Mucosa of rectum (tissue), 2 donors: Measurements from ENCODE around the gene ANKMY1.

Experiments
- H3K27ac ChIP-seq, 2 donors: one replicate each; pipeline ENCODE4 v1.7.0; 2013; ENCODE audit warnings: inconsistent platforms in 2 of 2, low read depth in 2 of 2, low read length in 2 of 2
- H3K27me3 ChIP-seq, 2 donors: one replicate each; pipeline ENCODE4 v1.7.0; 2013; ENCODE audit warnings: low read length in 2 of 2; ENCODE audit not compliant: control insufficient read depth in 2 of 2, insufficient read depth in 2 of 2
- H3K36me3 ChIP-seq, 2 donors: one replicate each; pipeline ENCODE4 v1.7.0; 2013; ENCODE audit warnings: low read length in 2 of 2; ENCODE audit not compliant: control insufficient read depth in 2 of 2, insufficient read depth in 2 of 2
- H3K4me1 ChIP-seq, 2 donors: one replicate each; pipeline ENCODE4 v1.7.0; 2013; ENCODE audit warnings: low read length in 2 of 2, mild to moderate bottlenecking in 1 of 2; ENCODE audit not compliant: control insufficient read depth in 2 of 2, insufficient read depth in 2 of 2
- H3K4me3 ChIP-seq, 2 donors: one replicate each; pipeline ENCODE4 v1.7.0; 2013; ENCODE audit warnings: low read length in 2 of 2
- H3K9ac ChIP-seq, 2 donors: one replicate each; pipeline ENCODE4 v1.7.0; 2013; ENCODE audit warnings: low read length in 2 of 2, low read depth in 1 of 2, mild to moderate bottlenecking in 1 of 2
- H3K9me3 ChIP-seq, 2 donors: one replicate each; pipeline ENCODE4 v1.7.0; 2013; ENCODE audit warnings: low read length in 2 of 2; ENCODE audit not compliant: control insufficient read depth in 2 of 2
- donor health status: healthy.
- donor health status: Normal muscosa, but diverticular disease.

ANKMY1 gene

GRCh38 chr2:240588006-240588655 is 30.3 kb upstream of the ANKMY1 start:
- Histone ChIP-seq H3K4me1 (peaks cover 24 to 26% of the 10 kb centered on the region in 2 donors), H3K27me3 (no peaks in the 10 kb centered on the region), H3K36me3 (peaks cover 9 to 26% of the 10 kb centered on the region in 2 donors), H3K9ac (peak overlapping the region; percentile 15 to 71), H3K4me3 (peak overlapping the region in 1 of 2 donors; percentile 76), H3K9me3 (no peaks in the 10 kb centered on the region), H3K27ac (no peak overlapping the region)

- Histone ChIP-seq H3K4me3 (peak overlapping the region; percentile 76 to 86), H3K27me3 (no peaks in the 10 kb centered on the region), H3K36me3 (peaks cover 9 to 22% of the 10 kb centered on the region in 2 donors), H3K9me3 (no peaks in the 10 kb centered on the region), H3K27ac (peak overlapping the region; percentile 45 to 70), H3K9ac (peak overlapping the region; percentile 71 to 72), H3K4me1 (peaks cover 24 to 26% of the 10 kb centered on the region in 2 donors)
Observed at GRCh38 chr2:240586919-240587800, 29.4 kb upstream of the ANKMY1 start.

GRCh38 chr2:240586198-240586918 is 28.6 kb upstream of the ANKMY1 start, which contains the start of gene CAPN10:
TSS of gene CAPN10 (plus strand) at chr2:240586734. CDS start at chr2:240586912, 178 bp downstream.
- peaks cover 6 to 16% of the 10 kb centered on the region in 2 donors for H3K36me3 ChIP-seq
- no peaks in the 10 kb centered on the region for H3K9me3 ChIP-seq
- H3K4me3 ChIP-seq: peak within 1 kb of the TSS; percentile 86 to 99
- H3K27ac ChIP-seq: peak within 1 kb of the TSS; percentile 85 to 95
- peaks cover 24 to 26% of the 10 kb centered on the region in 2 donors for H3K4me1 ChIP-seq
- H3K27me3 ChIP-seq: no peaks in the 10 kb centered on the region
- peak within 1 kb of the TSS; percentile 88 to 98 for H3K9ac ChIP-seq

- peak overlapping the region; percentile 86 to 99 for H3K4me3 ChIP-seq
- peak overlapping the region; percentile 85 to 95 for H3K27ac ChIP-seq
- no peaks in the 10 kb centered on the region for H3K27me3 ChIP-seq
- H3K36me3 ChIP-seq: peaks cover 3 to 11% of the 10 kb centered on the region in 2 donors
- peaks cover 24 to 26% of the 10 kb centered on the region in 2 donors for H3K4me1 ChIP-seq
- peak overlapping the region; percentile 88 to 98 for H3K9ac ChIP-seq
- no peaks in the 10 kb centered on the region for H3K9me3 ChIP-seq
Observed at GRCh38 chr2:240585681-240586197, 28.0 kb upstream of the ANKMY1 start.

GRCh38 chr2:240585101-240585500 is 27.3 kb upstream of the ANKMY1 start:
- Histone ChIP-seq H3K4me1 (peaks cover 26 to 30% of the 10 kb centered on the region in 2 donors), H3K9ac (peak overlapping the region; percentile 88 to 98), H3K27ac (peak overlapping the region; percentile 8 to 95), H3K27me3 (no peaks in the 10 kb centered on the region), H3K4me3 (peak overlapping the region; percentile 86 to 99), H3K9me3 (no peaks in the 10 kb centered on the region), H3K36me3 (peaks cover 3 to 9% of the 10 kb centered on the region in 2 donors)

GRCh38 chr2:240584486-240585031 is 26.8 kb upstream of the ANKMY1 start:
- Histone ChIP-seq H3K36me3 (peaks cover 0 to 6% of the 10 kb centered on the region in 2 donors), H3K27me3 (no peaks in the 10 kb centered on the region), H3K9me3 (no peaks in the 10 kb centered on the region), H3K27ac (peak overlapping the region; percentile 8 to 95), H3K4me3 (peak overlapping the region in 1 of 2 donors; percentile 99), H3K9ac (peak overlapping the region in 1 of 2 donors; percentile 98), H3K4me1 (peaks cover 27 to 32% of the 10 kb centered on the region in 2 donors)

- H3K4me1 ChIP-seq: peaks cover 29 to 40% of the 10 kb centered on the region in 2 donors
- no peaks in the 10 kb centered on the region for H3K9me3 ChIP-seq
- no peak overlapping the region for H3K27ac ChIP-seq
- H3K36me3 ChIP-seq: peaks cover 0 to 3% of the 10 kb centered on the region in 2 donors
- H3K4me3 ChIP-seq: no peak overlapping the region
- no peaks in the 10 kb centered on the region for H3K27me3 ChIP-seq
- no peak overlapping the region for H3K9ac ChIP-seq
Observed at GRCh38 chr2:240583774-240584173, 26.0 kb upstream of the ANKMY1 start.

GRCh38 chr2:240582781-240583180 is 25.0 kb upstream of the ANKMY1 start:
- Histone ChIP-seq H3K9me3 (no peaks in the 10 kb centered on the region), H3K27me3 (no peaks in the 10 kb centered on the region), H3K4me1 (peaks cover 24 to 36% of the 10 kb centered on the region in 2 donors), H3K36me3 (peaks cover 2 to 10% of the 10 kb centered on the region in 2 donors), H3K27ac (no peak overlapping the region), H3K9ac (no peak overlapping the region), H3K4me3 (no peak overlapping the region)

- H3K4me3 ChIP-seq: no peak overlapping the region
Observed at GRCh38 chr2:240581811-240582210, 24.0 kb upstream of the ANKMY1 start.

More at GRCh38 chr2:240581811-240582210, 24.0 kb upstream of the ANKMY1 start:
- H3K9ac ChIP-seq: no peak overlapping the region
- H3K4me1 ChIP-seq: peaks cover 17 to 30% of the 10 kb centered on the region in 2 donors
- H3K36me3 ChIP-seq: peaks cover 11 to 18% of the 10 kb centered on the region in 2 donors
- no peaks in the 10 kb centered on the region for H3K9me3 ChIP-seq
- H3K27ac ChIP-seq: no peak overlapping the region
- H3K27me3 ChIP-seq: no peaks in the 10 kb centered on the region
